Adrenal gland (tissue), 5 donors: ENCODE measurements around the gene NDUFB4.

ENCODE experiments used
- CTCF ChIP-seq, 6 experiments: fragments of 450-650 bp in 4 of 6; fragments of 200-600 bp in 2 of 6; sonication (generic) in 1 of 6; IDR thresholded peaks; 1 replicate in 5 of 6; 2 replicates in 1 of 6; pipeline versions ENCODE4 v1.5.1 to v1.8.0; 2016 to 2021; ENCODE audit warnings: antibody characterized with exemption in 6 of 6, mild to moderate bottlenecking in 2 of 6, moderate library complexity in 1 of 6
- POLR2A ChIP-seq, 2 donors: fragments of 450-650 bp; IDR thresholded peaks; one replicate each; pipeline ENCODE4 v1.6.1; 2017; ENCODE audit warnings: antibody characterized with exemption in 2 of 2, mild to moderate bottlenecking in 2 of 2, moderate library complexity in 1 of 2
- donor health status: DM: no; HTN: no; CAD: no.

- TF ChIP-seq CTCF (IDR thresholded peaks at IDR 0.05) (no peak), POLR2A (IDR thresholded peaks at IDR 0.05) (no peak)
Measured at GRCh38 chr3:120569222-120570057, 26.7 kb upstream of the NDUFB4 start.
